Activated gamma-delta T cell treated with anti-CD3 and anti-CD28 coated beads, Interleukin-2, amount 50 U/mL, for 16 hours (primary cell): ENCODE measurements around the gene GSTK1.
"Not testable (repeated sequence)": the region's sequence is repeated elsewhere in the genome, so short reads cannot be mapped to it uniquely, and the experiment has no call there.

Source experiments
- DNase-seq: peaks from one replicate; pipeline ENCODE4 v3.0.0-alpha.2; 2020; ENCODE audit warnings: low read depth

The GSTK1 gene

DNA sequence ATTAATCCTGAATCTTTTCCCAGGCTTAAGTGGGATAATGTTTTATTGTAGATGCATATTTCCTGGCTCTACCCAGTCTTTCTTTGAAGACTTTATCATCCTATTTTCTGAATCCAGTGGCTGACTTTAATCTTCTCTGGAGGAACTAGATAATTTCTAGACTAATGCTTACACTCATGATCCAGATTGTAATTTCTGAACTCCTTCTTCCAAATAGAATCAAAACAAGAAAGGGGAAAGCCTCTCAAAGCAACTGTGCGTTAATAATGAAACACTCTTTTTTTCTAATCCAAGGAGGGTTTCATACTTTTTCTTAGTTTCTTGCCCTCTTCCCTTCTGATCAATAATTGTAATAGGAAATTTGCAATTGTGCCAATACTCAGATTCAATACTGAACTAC, 8.0 kb downstream of the GSTK1 start:
- no peak for DNase-seq

GRCh38 chr7:143272871-143273270, 9.6 kb downstream of the GSTK1 start:
- no peak for DNase-seq

DNA sequence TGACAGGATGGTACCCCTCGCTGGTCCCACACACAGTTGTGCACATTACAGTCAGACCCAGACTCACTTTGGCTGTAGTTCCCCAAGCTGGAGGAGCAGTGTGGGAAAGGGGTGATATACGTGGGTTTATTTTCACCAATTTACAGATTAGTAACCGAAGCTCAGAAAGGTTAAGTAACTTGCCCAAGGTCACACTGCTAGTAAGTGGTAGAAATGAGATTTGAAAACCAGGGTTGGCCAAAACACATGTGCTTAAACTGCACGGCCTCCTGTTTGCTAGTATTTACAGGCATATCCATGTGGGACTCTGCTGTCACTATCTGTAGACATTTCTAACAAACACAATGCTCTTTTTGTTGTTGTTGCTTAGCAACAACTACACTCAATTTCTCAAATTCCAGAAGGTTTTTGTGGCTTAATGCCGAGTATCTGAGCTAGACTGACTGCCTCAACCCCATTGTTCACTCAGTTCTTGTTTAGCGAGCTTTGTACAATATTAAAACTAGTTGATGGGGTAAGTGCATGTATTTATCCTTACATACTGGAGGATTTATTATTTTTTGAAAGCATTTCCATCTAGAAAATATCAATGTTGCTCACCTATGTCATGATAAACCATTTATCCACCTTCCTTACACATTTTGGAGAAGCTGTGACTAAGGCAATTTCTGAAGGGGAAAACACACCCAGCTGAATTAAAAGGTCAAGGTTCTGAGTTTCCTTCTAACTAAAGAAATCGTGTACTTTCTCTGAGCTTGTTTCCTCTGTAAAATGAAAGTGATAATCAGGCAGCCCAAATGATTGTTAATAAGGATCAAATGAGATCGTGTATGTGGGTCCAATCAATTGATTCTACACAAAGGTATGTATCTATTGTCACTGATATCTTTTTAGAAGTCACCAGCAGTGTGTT, 16.2 kb downstream of the GSTK1 start:
- DNase-seq = no peak

DNA sequence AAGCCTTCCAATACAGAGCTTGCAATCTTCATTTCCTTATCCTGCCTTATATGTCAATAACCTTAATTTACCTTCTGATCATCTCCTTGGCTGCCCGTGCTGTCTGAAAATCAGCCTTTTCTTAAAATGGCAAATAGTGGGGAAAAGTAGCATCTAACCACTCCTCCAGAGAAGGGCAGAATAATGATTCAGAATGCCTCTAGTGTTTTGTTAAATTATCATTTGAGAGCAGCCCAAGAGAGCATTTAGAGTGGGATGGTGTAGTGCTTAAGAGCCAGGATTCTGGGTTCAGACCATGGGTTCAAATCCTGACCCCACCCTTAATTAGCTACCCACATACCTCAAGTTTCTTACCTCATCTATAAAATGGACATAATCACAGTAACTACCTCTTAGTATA, 16.9 kb downstream of the GSTK1 start:
- DNase-seq = no peak

GRCh38 chr7:143280566-143280965, 17.3 kb downstream of the GSTK1 start:
- DNase-seq = no peak

GRCh38 chr7:143281529-143281928, 18.3 kb downstream of the GSTK1 start:
- no peak for DNase-seq

DNA sequence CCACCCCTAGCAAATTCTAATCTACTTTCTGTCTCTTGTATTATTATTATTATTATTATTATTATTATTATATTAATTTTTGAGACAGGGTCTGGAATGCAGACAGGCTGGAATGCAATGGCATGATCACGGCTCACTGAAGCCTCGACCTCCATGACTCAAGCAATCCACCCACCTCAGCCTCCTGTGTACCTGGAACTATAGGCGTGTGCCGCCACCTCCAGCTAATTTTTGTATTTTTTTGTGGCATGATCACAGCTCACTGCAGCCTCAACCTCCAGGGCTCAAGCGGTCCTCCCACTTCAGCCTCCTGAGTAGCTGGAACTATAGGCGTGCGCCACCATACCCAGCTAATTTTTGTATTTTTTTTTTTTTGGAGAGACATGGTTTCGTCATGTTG, 18.9 kb downstream of the GSTK1 start:
- DNase-seq = no peak

- no peak for DNase-seq
Measured at GRCh38 chr7:143283381-143283780, 20.1 kb downstream of the GSTK1 start.

- no peak for DNase-seq
Measured at GRCh38 chr7:143284591-143285469, 21.6 kb downstream of the GSTK1 start, which contains the start of gene TMEM139. TMEM139 (plus strand) TSS chr7:143284958; CDS start chr7:143285958, 1,000 bp downstream.

- no peak for DNase-seq
Measured at GRCh38 chr7:143285470-143285778, 22.2 kb downstream of the GSTK1 start.

- DNase-seq = no peak
Measured at GRCh38 chr7:143285806-143286521, 22.7 kb downstream of the GSTK1 start.

- no peak for DNase-seq
Measured at GRCh38 chr7:143286522-143286890, 23.3 kb downstream of the GSTK1 start.

DNA sequence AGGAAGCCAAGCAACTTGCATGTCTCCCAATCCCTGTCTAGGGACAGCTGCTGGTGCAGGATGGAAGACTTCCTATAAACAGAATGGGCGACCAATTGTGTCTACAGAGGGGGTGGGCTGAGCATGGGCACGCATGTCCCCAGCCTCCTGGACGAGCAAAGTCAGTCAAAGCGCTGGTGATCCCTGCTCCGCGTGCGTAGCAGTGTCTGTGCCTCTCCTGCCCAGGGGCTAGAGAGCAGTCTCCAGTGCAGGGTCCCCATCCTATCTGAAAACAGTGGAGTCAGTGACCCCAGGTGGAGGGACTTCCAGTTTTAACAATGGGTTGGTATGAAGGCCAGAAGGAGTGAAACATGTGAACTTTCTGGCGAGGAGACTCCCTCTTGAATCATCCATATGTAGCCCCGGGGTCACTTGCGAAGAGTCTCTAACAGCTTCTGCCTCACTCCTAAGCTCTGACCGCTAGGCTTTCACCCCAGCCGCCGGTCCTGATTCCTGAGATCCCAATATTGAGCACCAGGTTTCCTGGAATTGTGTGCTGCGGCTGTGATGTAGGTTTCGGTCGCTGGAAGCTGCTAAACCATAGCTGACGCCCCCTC, 24.2 kb downstream of the GSTK1 start:
- no peak for DNase-seq

DNA sequence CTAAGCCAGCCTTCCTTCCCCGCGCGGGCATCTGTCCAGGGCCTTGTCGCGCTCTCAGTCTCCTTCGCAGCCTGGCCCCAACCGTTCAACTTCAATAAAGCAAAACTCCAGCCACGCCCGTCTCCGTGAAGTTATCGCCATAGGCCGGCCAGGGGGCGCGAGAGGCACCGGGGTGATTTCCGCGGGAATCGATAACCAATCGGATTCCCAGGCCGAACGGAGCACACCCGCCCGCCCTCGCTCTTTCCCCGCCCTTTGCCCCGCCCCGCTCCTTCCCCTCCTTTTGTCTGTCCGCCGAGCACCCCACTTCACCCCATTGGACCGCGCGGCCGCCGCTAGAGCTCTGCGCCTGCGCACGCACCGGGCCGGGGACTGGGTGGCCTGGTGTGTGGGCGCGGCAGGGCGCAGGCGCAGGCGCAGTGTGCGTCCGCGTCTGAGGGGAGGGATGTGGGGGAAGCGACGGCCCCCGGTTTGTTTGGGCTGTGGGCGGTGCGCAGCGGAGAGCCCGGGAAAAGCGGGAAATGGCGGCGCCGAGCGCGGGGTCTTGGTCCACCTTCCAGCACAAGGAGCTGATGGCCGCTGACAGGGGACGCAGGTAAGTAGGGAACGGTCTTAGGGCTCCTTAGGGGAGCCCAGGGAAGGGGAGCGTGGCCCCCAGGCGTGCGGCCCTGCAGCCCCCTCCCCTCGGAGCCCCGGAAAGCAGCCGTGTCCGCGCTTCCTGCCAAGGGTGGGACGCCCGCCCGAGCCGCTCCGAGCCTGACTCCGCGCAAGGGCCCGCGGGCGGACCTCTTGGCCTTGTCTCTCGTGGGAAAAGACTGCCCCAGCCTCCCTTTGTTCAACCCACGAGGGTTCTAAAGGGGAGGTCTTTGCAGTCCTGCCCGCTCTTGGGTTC, 24.9 kb downstream of the GSTK1 start, which contains the start of gene CASP2:
CASP2 (plus strand) TSS at position 417 of the 892 bp plus-strand sequence; CDS start at position 522, 105 bp downstream.
- peak; percentile 95 for DNase-seq

DNA sequence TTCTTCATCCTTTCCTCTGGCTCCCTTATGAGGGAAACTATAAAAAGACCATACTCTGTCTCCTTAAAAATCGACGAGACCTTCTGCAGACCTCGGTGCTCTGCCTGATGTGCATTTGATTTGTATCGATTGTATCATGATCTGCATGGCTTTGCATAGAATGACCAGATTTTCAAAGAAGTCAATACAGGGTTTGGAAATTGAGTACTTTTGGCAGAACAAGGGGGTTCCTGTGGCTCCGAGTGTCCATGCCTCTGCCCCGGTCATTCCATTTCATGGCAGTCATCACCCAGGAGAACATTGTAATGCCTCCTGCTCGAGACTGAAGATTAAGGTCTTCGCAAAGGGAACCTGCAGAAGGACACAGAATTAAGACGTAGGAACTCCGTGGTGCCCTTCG, 25.6 kb downstream of the GSTK1 start:
- no peak for DNase-seq

DNA sequence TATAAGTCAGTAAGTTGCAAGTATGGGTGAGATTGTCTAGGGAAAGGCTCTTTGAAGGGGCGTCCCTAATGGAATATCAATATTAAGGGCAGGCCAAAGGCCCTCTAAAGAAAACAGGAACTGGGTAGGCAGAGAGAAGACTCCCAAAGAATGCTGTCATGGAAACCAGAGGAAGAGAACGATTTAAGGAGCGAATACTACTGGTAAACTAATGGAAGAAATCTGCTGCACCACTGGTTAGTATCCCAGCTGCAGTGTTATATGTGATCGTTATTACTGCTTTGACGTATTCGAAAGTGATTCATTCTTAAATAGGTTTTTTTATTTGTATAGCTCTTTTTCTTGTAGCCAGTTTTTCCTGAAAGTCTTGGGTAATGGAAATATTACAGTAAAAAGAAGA, 26.2 kb downstream of the GSTK1 start:
- no peak for DNase-seq

GRCh38 chr7:143289888-143290287, 26.6 kb downstream of the GSTK1 start:
- DNase-seq = not testable (repeated sequence)

DNA sequence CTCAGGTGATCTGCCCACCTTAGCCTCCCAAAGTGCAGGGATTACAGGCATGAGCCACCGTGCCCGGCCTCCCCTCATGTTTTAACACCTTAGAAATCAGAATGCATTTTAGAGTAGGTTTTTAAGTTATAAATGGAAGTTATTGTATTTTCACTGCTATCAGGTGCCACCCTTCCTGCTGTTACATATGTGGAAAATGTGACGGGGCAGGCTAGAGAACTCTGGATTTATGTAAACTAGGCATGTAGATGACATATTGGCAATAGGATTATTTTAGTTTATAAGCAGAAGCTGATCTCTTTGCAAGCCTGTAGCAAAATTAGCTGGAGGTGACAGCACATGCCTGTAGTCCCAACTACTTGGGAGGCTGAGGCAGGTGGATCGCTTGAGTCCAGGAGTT, 27.1 kb downstream of the GSTK1 start:
- DNase-seq = no peak

- DNase-seq = no peak
Measured at GRCh38 chr7:143292876-143293275, 29.6 kb downstream of the GSTK1 start.

- no peak for DNase-seq
Measured at GRCh38 chr7:143295870-143296269, 32.6 kb downstream of the GSTK1 start.

DNA sequence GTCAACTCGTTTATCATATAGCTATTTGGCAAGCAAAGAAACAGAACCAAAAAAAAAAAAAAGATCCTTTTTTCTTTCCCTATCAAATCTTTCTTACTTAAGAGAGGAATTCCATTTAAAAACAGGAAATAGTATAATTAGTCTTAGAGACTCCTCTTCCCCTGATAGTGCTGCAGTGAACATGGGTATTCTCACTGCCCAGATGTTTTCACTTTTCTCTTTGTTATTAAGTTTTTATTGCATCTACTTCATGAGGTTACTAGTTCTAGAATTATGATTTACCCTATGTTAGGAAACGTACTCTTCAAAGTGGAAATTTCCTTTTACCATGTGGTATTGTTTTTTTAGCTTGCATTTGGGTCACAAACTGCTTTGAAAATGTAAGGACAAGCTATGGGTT, 33.4 kb downstream of the GSTK1 start:
- no peak for DNase-seq
